Naive thymus-derived CD4-positive, alpha-beta T cell (primary cell): ENCODE results near the gene PCNX2. TPM values are rescaled to one million over a fixed set of nuclear protein-coding genes. Genes with fewer than 3 reads are reported as not detected.

Experiments used
- ATAC-seq: fragments of 150-1000 bp; cut with Tn5 transposase; 2 replicates; pipeline ENCODE4 v1.10.0; 2021; ENCODE audit warnings: mild to moderate bottlenecking, moderate library complexity
- CTCF ChIA-PET: fragments of 350-600 bp; sonication (Branson Sonifier 250); formaldehyde crosslinking; loops from one replicate; lab custom pipeline; 2021; ENCODE audit warnings: antibody characterized with exemption; lab: Charles Lee
- POLR2A ChIA-PET: fragments of 350-600 bp; sonication (Branson Sonifier 250); formaldehyde crosslinking; loops from one replicate; lab custom pipeline; 2021; ENCODE audit warnings: antibody characterized with exemption, inconsistent platforms; lab: Charles Lee
- DNase-seq, 9 donors: peaks; one replicate each; pipeline versions ENCODE4 v3.0.0 to v3.0.0-alpha.2; 2020 to 2022; ENCODE audit warnings: mixed read lengths in 1 of 9
- H3K27ac ChIP-seq: one replicate; pipeline ENCODE4 v1.7.0; 2013; ENCODE audit warnings: mild to moderate bottlenecking, low read depth, low read length, moderate library complexity
- H3K27me3 ChIP-seq, 2 donors: one replicate each; pipeline ENCODE4 v1.7.0; 2013; ENCODE audit warnings: low read length in 2 of 2, mild to moderate bottlenecking in 2 of 2, moderate library complexity in 2 of 2; ENCODE audit not compliant: control insufficient read depth in 2 of 2, insufficient read depth in 2 of 2
- H3K36me3 ChIP-seq, 3 experiments: 1 replicate in 2 of 3; 2 replicates in 1 of 3; pipeline ENCODE4 v1.7.0; 2013; ENCODE audit warnings: low read length in 3 of 3, mild to moderate bottlenecking in 3 of 3, moderate library complexity in 1 of 3; ENCODE audit not compliant: insufficient read depth in 3 of 3, control insufficient read depth in 2 of 3
- H3K4me1 ChIP-seq, 2 donors: one replicate each; pipeline ENCODE4 v1.7.0; 2013; ENCODE audit warnings: low read length in 2 of 2, mild to moderate bottlenecking in 2 of 2, moderate library complexity in 1 of 2; ENCODE audit not compliant: control insufficient read depth in 2 of 2, insufficient read depth in 2 of 2
- H3K4me3 ChIP-seq: 2 replicates; pipeline ENCODE4 v1.7.0; 2013; ENCODE audit warnings: mild to moderate bottlenecking, low read length
- H3K9me3 ChIP-seq, 3 experiments: 1 replicate in 2 of 3; 2 replicates in 1 of 3; pipeline ENCODE4 v1.7.0; 2013; ENCODE audit warnings: low read length in 3 of 3; ENCODE audit not compliant: control insufficient read depth in 2 of 3
- H3K27ac Mint-ChIP-seq, 9 donors: one replicate each; pipeline ENCODE4 v1.8.0; 2020 to 2022; ENCODE audit warnings: mixed read lengths in 9 of 9, mild to moderate bottlenecking in 8 of 9, moderate library complexity in 5 of 9, inconsistent platforms in 2 of 9
- H3K27me3 Mint-ChIP-seq, 5 donors: one replicate each; pipeline ENCODE4 v1.8.0; 2021 to 2022; ENCODE audit warnings: mixed read lengths in 5 of 5, mild to moderate bottlenecking in 1 of 5
- H3K36me3 Mint-ChIP-seq, 5 donors: one replicate each; pipeline ENCODE4 v1.8.0; 2020 to 2022; ENCODE audit warnings: mixed read lengths in 5 of 5, mild to moderate bottlenecking in 3 of 5, inconsistent platforms in 1 of 5
- H3K4me1 Mint-ChIP-seq, 7 donors: one replicate each; pipeline ENCODE4 v1.8.0; 2020 to 2022; ENCODE audit warnings: mixed read lengths in 7 of 7, mild to moderate bottlenecking in 3 of 7, inconsistent platforms in 1 of 7
- H3K4me3 Mint-ChIP-seq, 10 donors: one replicate each; pipeline ENCODE4 v1.8.0; 2020 to 2022; ENCODE audit warnings: mild to moderate bottlenecking in 10 of 10, mixed read lengths in 10 of 10, moderate library complexity in 6 of 10, inconsistent platforms in 2 of 10
- H3K9me3 Mint-ChIP-seq, 11 donors: one replicate each; pipeline ENCODE4 v1.8.0; 2020 to 2022; ENCODE audit warnings: mixed read lengths in 11 of 11, mild to moderate bottlenecking in 4 of 11, inconsistent platforms in 1 of 11, moderate library complexity in 1 of 11
- intact Hi-C, 2 donors: fragments of 100-400 bp; cut with micrococcal nuclease; formaldehyde crosslinking; loops; one replicate each; pipeline ENCODE4 v1.15.1; 2023
- polyA plus RNA-seq, 2 donors: library from polyadenylated mRNA; unstranded; fragments of 300-500 nt; fragmentation: Illumina TruSeq; gene quantifications; one replicate each; pipeline ENCODE4 v1.2.3, GENCODE V29; 2021
- total RNA-seq, 6 experiments: library from RNA in 5 of 6; stranded (reverse) in 5 of 6; gene quantifications; 1 replicate in 5 of 6; 2 replicates in 1 of 6; pipeline ENCODE4 v1.2.3 and lab custom pipeline; 2021 to 2026

PCNX2 gene
- total and polyA plus RNA-seq, 7 experiments from 2014 or later = 4.1 to 61.8 (median 45.1) TPM

- Mint-ChIP-seq H3K27me3 (peaks cover 42 to 61% (median 57%) of the 10 kb centered on the region in 5 donors), H3K4me3 (no peak overlapping the region), H3K9me3 (peaks cover 0 to 3% (median 0%) of the 10 kb centered on the region in 11 donors), H3K4me1 (peaks cover 0 to 2% (median 0%) of the 10 kb centered on the region in 7 donors), H3K27ac (no peak overlapping the region), H3K36me3 (peaks cover 0 to 5% (median 0%) of the 10 kb centered on the region in 5 donors)
- Histone ChIP-seq H3K9me3 (no peaks in the 10 kb centered on the region), H3K4me1 (no peaks in the 10 kb centered on the region), H3K36me3 (no peaks in the 10 kb centered on the region), H3K27ac (no peak overlapping the region), H3K4me3 (no peak overlapping the region), H3K27me3 (no peaks in the 10 kb centered on the region)
- POLR2A ChIA-PET = no interaction called here
- CTCF ChIA-PET = no interaction called here
- intact Hi-C loops = no loop called here
- no peak for DNase-seq
- ATAC-seq = no peak
Observed at GRCh38 chr1:233338102-233338501, 42.6 kb upstream of the PCNX2 start.

GRCh38 chr1:233337505-233337904, 42.0 kb upstream of the PCNX2 start:
- DNase-seq = no peak
- Histone ChIP-seq H3K4me3 (no peak overlapping the region), H3K27ac (no peak overlapping the region), H3K27me3 (no peaks in the 10 kb centered on the region), H3K36me3 (no peaks in the 10 kb centered on the region), H3K4me1 (no peaks in the 10 kb centered on the region), H3K9me3 (no peaks in the 10 kb centered on the region)
- no peak overlapping the region for H3K4me3 Mint-ChIP-seq
- intact Hi-C loops = no loop called here
- peaks cover 0 to 3% (median 0%) of the 10 kb centered on the region in 11 donors for H3K9me3 Mint-ChIP-seq
- POLR2A ChIA-PET = no interaction called here
- H3K4me1 Mint-ChIP-seq = peaks cover 0 to 2% (median 0%) of the 10 kb centered on the region in 7 donors
- peaks cover 44 to 61% (median 53%) of the 10 kb centered on the region in 5 donors for H3K27me3 Mint-ChIP-seq
- ATAC-seq = no peak
- H3K27ac Mint-ChIP-seq = no peak overlapping the region
- CTCF ChIA-PET = no interaction called here
- peaks cover 0 to 5% (median 0%) of the 10 kb centered on the region in 5 donors for H3K36me3 Mint-ChIP-seq

- Mint-ChIP-seq H3K36me3 (peaks cover 0 to 5% (median 0%) of the 10 kb centered on the region in 5 donors), H3K27me3 (peaks cover 45 to 61% (median 53%) of the 10 kb centered on the region in 5 donors), H3K4me1 (peaks cover 0 to 2% (median 0%) of the 10 kb centered on the region in 7 donors), H3K27ac (no peak overlapping the region), H3K9me3 (peaks cover 0 to 3% (median 0%) of the 10 kb centered on the region in 11 donors), H3K4me3 (no peak overlapping the region)
- ChIA-PET POLR2A (no interaction called here), CTCF (no interaction called here)
- intact Hi-C loops = no loop called here
- no peaks in the 10 kb centered on the region for H3K9me3 ChIP-seq
- H3K36me3 ChIP-seq = no peaks in the 10 kb centered on the region
- ATAC-seq = no peak
- H3K27ac ChIP-seq = no peak overlapping the region
- no peak overlapping the region for H3K4me3 ChIP-seq
- DNase-seq = no peak
- no peaks in the 10 kb centered on the region for H3K4me1 ChIP-seq
- no peaks in the 10 kb centered on the region for H3K27me3 ChIP-seq
Observed at GRCh38 chr1:233336554-233337456, 41.3 kb upstream of the PCNX2 start.

- Mint-ChIP-seq H3K4me3 (no peak overlapping the region), H3K9me3 (peaks cover 0 to under 1% (median 0%) of the 10 kb centered on the region in 11 donors), H3K36me3 (peaks cover 0 to 5% (median 0%) of the 10 kb centered on the region in 5 donors), H3K27ac (no peak overlapping the region), H3K4me1 (peaks cover 0 to 7% (median 2%) of the 10 kb centered on the region in 7 donors), H3K27me3 (peaks cover 39 to 51% (median 41%) of the 10 kb centered on the region in 5 donors)
- Histone ChIP-seq H3K27ac (no peak overlapping the region), H3K4me1 (peaks cover under 1 to 2% of the 10 kb centered on the region in 2 donors), H3K27me3 (no peaks in the 10 kb centered on the region), H3K36me3 (no peaks in the 10 kb centered on the region), H3K4me3 (no peak overlapping the region), H3K9me3 (no peaks in the 10 kb centered on the region)
- DNase-seq (no peak), ATAC-seq (no peak)
- POLR2A ChIA-PET = no interaction called here
- intact Hi-C loops = no loop called here
- CTCF ChIA-PET = interaction anchor here (0.6 kb wide), 1 partner anchor 71 kb away, joined by 4 read pairs; no protein-coding TSS in a partner anchor
Observed at GRCh38 chr1:233334092-233334491, 38.6 kb upstream of the PCNX2 start.

- Mint-ChIP-seq H3K36me3 (peaks cover 0 to 5% (median 0%) of the 10 kb centered on the region in 5 donors), H3K27me3 (peaks cover 31 to 43% (median 33%) of the 10 kb centered on the region in 5 donors), H3K9me3 (no peaks in the 10 kb centered on the region), H3K27ac (no peak overlapping the region), H3K4me3 (no peak overlapping the region), H3K4me1 (peaks cover 0 to 12% (median 6%) of the 10 kb centered on the region in 7 donors)
- Histone ChIP-seq H3K36me3 (no peaks in the 10 kb centered on the region), H3K27ac (no peak overlapping the region), H3K9me3 (no peaks in the 10 kb centered on the region), H3K4me3 (no peak overlapping the region), H3K27me3 (no peaks in the 10 kb centered on the region), H3K4me1 (peaks cover 6 to 8% of the 10 kb centered on the region in 2 donors)
- DNase-seq (no peak), ATAC-seq (no peak)
- ChIA-PET POLR2A (no interaction called here), CTCF (no interaction called here)
- intact Hi-C loops = no loop called here
Observed at GRCh38 chr1:233333086-233333485, 37.6 kb upstream of the PCNX2 start.

- no peaks in the 10 kb centered on the region for H3K36me3 ChIP-seq
- Mint-ChIP-seq H3K27ac (no peak overlapping the region), H3K27me3 (peaks cover 20 to 38% (median 25%) of the 10 kb centered on the region in 5 donors), H3K4me3 (no peak overlapping the region), H3K9me3 (peaks cover 0 to 2% (median 0%) of the 10 kb centered on the region in 11 donors), H3K36me3 (peaks cover 0 to 5% (median 0%) of the 10 kb centered on the region in 5 donors), H3K4me1 (peaks cover under 1 to 17% (median 6%) of the 10 kb centered on the region in 7 donors)
- intact Hi-C loops = no loop called here
- DNase-seq = no peak
- H3K4me3 ChIP-seq = no peak overlapping the region
- ChIA-PET POLR2A (no interaction called here), CTCF (no interaction called here)
- H3K9me3 ChIP-seq = no peaks in the 10 kb centered on the region
- H3K27ac ChIP-seq = no peak overlapping the region
- peaks cover 6 to 8% of the 10 kb centered on the region in 2 donors for H3K4me1 ChIP-seq
- ATAC-seq = no peak
- no peaks in the 10 kb centered on the region for H3K27me3 ChIP-seq
Observed at GRCh38 chr1:233331676-233332519, 36.4 kb upstream of the PCNX2 start.
